GM18951 (cell line): ENCODE results near the gene RBP5.

Experiments
- POLR2A ChIP-seq: IDR thresholded peaks from 4 replicates; pipeline ENCODE4 v1.6.1; 2011; ENCODE audit warnings: mild to moderate bottlenecking; ENCODE audit not compliant: insufficient read length, insufficient read depth; ENCODE audit errors: extremely low read depth
- in situ Hi-C: fragments of 300-500 bp; cut with MboI; formaldehyde crosslinking; loops from one replicate; pipeline ENCODE4 v1.12.0; 2022; ENCODE audit warnings: low sequenced_read_pairs, mixed read lengths, inconsistent platforms; ENCODE audit not compliant: unreplicated experiment

The RBP5 gene

GRCh38 chr12:7096979-7097378 is 31.7 kb downstream of the RBP5 start:
- in situ Hi-C loops = no loop called here

GRCh38 chr12:7096006-7096932 is 32.4 kb downstream of the RBP5 start:
- TF ChIP-seq POLR2A = no peak
- in situ Hi-C loops = no loop called here

More at GRCh38 chr12:7096979-7097378, 31.7 kb downstream of the RBP5 start:
- no peak for TF ChIP-seq POLR2A

- in situ Hi-C loops = no loop called here
- TF ChIP-seq POLR2A = no peak
Measured at GRCh38 chr12:7093892-7094291, 34.8 kb downstream of the RBP5 start.

- no peak for TF ChIP-seq POLR2A
- in situ Hi-C loops = no loop called here
Measured at GRCh38 chr12:7093486-7093885, 35.2 kb downstream of the RBP5 start.

- in situ Hi-C loops = no loop called here
- TF ChIP-seq POLR2A = no peak
Measured at GRCh38 chr12:7092986-7093460, 35.7 kb downstream of the RBP5 start.

GRCh38 chr12:7092229-7092985 is 36.3 kb downstream of the RBP5 start, which contains the start of gene C1R:
Gene C1R (minus strand): TSS chr12:7092445. CDS start chr12:7092388, 57 bp downstream.
- TF ChIP-seq POLR2A = no peak
- in situ Hi-C loops = no loop called here

- in situ Hi-C loops = no loop called here
- no peak for TF ChIP-seq POLR2A
Measured at GRCh38 chr12:7091660-7092228, 36.9 kb downstream of the RBP5 start.

GRCh38 chr12:7091171-7091570 is 37.5 kb downstream of the RBP5 start:
- in situ Hi-C loops = no loop called here
- TF ChIP-seq POLR2A = no peak

- in situ Hi-C loops = no loop called here
- TF ChIP-seq POLR2A = no peak
Measured at GRCh38 chr12:7090222-7090998, 38.3 kb downstream of the RBP5 start.

- TF ChIP-seq POLR2A = no peak
- in situ Hi-C loops = no loop called here
Measured at GRCh38 chr12:7089196-7089871, 39.4 kb downstream of the RBP5 start.

- no peak for TF ChIP-seq POLR2A
- in situ Hi-C loops = no loop called here
Measured at GRCh38 chr12:7083125-7083524, 45.6 kb downstream of the RBP5 start.

- no peak for TF ChIP-seq POLR2A
- in situ Hi-C loops = no loop called here
Measured at GRCh38 chr12:7081037-7081436, 47.7 kb downstream of the RBP5 start.
